ENCODE data around the gene USP28.

DNA sequence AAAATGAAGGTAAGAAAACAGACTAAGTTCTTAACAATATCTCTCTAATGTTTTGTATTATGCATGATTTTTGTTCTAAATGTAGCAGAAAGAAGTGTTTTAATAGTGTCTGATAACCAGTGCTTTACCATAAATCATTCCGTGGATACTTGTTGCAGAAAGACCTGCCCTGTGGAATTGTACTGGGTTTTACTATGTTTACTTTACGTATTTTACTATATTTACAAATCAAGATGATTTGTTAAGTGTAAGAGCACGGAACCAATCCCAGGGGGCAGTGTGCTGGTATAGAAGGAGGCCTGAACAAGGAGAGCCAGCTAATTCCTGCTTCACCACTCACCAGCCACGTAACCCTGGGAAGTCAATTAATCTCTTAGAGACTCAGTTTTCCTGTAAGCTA lies 30.7 kb upstream of the USP28 start:
- TF ChIP-seq POLR2A (IDR thresholded peaks at IDR 0.05): no peak
- TF ChIP-seq, protein P1, sequence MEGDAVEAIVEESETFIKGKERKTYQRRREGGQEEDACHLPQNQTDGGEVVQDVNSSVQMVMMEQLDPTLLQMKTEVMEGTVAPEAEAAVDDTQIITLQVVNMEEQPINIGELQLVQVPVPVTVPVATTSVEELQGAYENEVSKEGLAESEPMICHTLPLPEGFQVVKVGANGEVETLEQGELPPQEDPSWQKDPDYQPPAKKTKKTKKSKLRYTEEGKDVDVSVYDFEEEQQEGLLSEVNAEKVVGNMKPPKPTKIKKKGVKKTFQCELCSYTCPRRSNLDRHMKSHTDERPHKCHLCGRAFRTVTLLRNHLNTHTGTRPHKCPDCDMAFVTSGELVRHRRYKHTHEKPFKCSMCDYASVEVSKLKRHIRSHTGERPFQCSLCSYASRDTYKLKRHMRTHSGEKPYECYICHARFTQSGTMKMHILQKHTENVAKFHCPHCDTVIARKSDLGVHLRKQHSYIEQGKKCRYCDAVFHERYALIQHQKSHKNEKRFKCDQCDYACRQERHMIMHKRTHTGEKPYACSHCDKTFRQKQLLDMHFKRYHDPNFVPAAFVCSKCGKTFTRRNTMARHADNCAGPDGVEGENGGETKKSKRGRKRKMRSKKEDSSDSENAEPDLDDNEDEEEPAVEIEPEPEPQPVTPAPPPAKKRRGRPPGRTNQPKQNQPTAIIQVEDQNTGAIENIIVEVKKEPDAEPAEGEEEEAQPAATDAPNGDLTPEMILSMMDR (IDR thresholded peaks at IDR 0.05): no peak
